Neural cell (in vitro differentiated cells): ENCODE data around the gene POU2F2. TPM values are rescaled to one million over a fixed set of nuclear protein-coding genes. Genes with fewer than 3 reads are reported as not detected.

ENCODE experiments used
- H2AFZ ChIP-seq: fragments of 200-600, 300-800 bp; sonication (generic), shearing (Covaris generic); 2 replicates; pipeline ENCODE4 v1.6.0; 2014; ENCODE audit warnings: low read depth, mild to moderate bottlenecking, antibody characterized with exemption, low read length, moderate library complexity
- H3F3A ChIP-seq: fragments of 200-600 bp; shearing (Covaris generic); 2 replicates; pipeline ENCODE4 v1.6.1; 2016; ENCODE audit warnings: mild to moderate bottlenecking, moderate library complexity, mixed read lengths, antibody characterized with exemption, low read length; ENCODE audit not compliant: insufficient read depth, poor library complexity, severe bottlenecking
- H3K27ac ChIP-seq: fragments of 200-600, 300-800 bp; sonication (generic), shearing (Covaris generic); 2 replicates; pipeline ENCODE4 v1.5.1; 2014; ENCODE audit warnings: mild to moderate bottlenecking, low read length, moderate library complexity
- H3K27me3 ChIP-seq: fragments of 300-800, 200-600 bp; sonication (generic), shearing (Covaris generic); 2 replicates; pipeline ENCODE4 v1.6.0; 2014; ENCODE audit warnings: mild to moderate bottlenecking, low read depth, low read length, moderate library complexity; ENCODE audit not compliant: insufficient read depth
- H3K36me3 ChIP-seq: fragments of 300-800, 200-600 bp; sonication (generic), shearing (Covaris generic); 2 replicates; pipeline ENCODE4 v1.5.1; 2014; ENCODE audit warnings: mild to moderate bottlenecking, antibody characterized with exemption, low read length, moderate library complexity; ENCODE audit not compliant: insufficient read depth
- H3K4me2 ChIP-seq: fragments of 300-800, 200-600 bp; sonication (generic), shearing (Covaris generic); 2 replicates; pipeline ENCODE4 v1.6.0; 2014; ENCODE audit warnings: mild to moderate bottlenecking, low read length
- H3K4me3 ChIP-seq: fragments of 300-800, 200-600 bp; sonication (generic), shearing (Covaris generic); 2 replicates; pipeline ENCODE4 v1.5.1; 2014; ENCODE audit warnings: mild to moderate bottlenecking, low read length, moderate library complexity
- H3K79me2 ChIP-seq: fragments of 200-600 bp; shearing (Covaris generic); replicated peaks from 2 replicates; pipeline ENCODE4 v1.6.0; 2014; ENCODE audit warnings: mild to moderate bottlenecking, low read length, moderate library complexity; ENCODE audit not compliant: insufficient read depth
- H3K9ac ChIP-seq: fragments of 300-800, 200-600 bp; sonication (generic), shearing (Covaris generic); 2 replicates; pipeline ENCODE4 v1.6.1; 2016; ENCODE audit warnings: mild to moderate bottlenecking, low read length, mixed read lengths
- H3K9me2 ChIP-seq: fragments of 200-600 bp; shearing (Covaris generic); 2 replicates; pipeline ENCODE4 v1.6.1; 2016; ENCODE audit warnings: mild to moderate bottlenecking, low read length, mixed read lengths; ENCODE audit not compliant: insufficient read depth
- H3K9me3 ChIP-seq: fragments of 200-600, 300-800 bp; sonication (generic), shearing (Covaris generic); 2 replicates; pipeline ENCODE4 v1.6.1; 2016; ENCODE audit warnings: mild to moderate bottlenecking, mixed run types, low read length, moderate library complexity, mixed read lengths
- H4K20me1 ChIP-seq: fragments of 200-600 bp; shearing (Covaris generic); 2 replicates; pipeline ENCODE4 v1.6.1; 2016; ENCODE audit warnings: mild to moderate bottlenecking, mixed run types; ENCODE audit not compliant: insufficient read depth
- EP300 ChIP-seq: fragments of 450-650 bp; conservative IDR thresholded peaks from 2 replicates; pipeline ENCODE4 v1.6.1; 2014; ENCODE audit warnings: antibody characterized with exemption, mild to moderate bottlenecking, moderate library complexity; ENCODE audit not compliant: poor library complexity, severe bottlenecking
- EZH2 ChIP-seq: fragments of 200-600, 300-800 bp; shearing (Covaris generic), sonication (generic); IDR thresholded peaks from 2 replicates; pipeline ENCODE4 v1.6.1; 2014; ENCODE audit warnings: antibody characterized with exemption, low read length, borderline replicate concordance, mild to moderate bottlenecking; ENCODE audit not compliant: insufficient read depth, poor library complexity, severe bottlenecking
- MXI1 ChIP-seq: fragments of 450-650 bp; conservative IDR thresholded peaks from 2 replicates; pipeline ENCODE4 v1.6.1; 2014; ENCODE audit warnings: antibody characterized with exemption, mild to moderate bottlenecking; ENCODE audit not compliant: poor library complexity, severe bottlenecking
- POLR2AphosphoS5 ChIP-seq: IDR thresholded peaks from 2 replicates; pipeline ENCODE4 v1.6.1; 2012
- RAD21 ChIP-seq: fragments of 450-650 bp; conservative IDR thresholded peaks from 2 replicates; pipeline ENCODE4 v1.6.1; 2014; ENCODE audit warnings: antibody characterized with exemption, mild to moderate bottlenecking, moderate library complexity
- SMC3 ChIP-seq: fragments of 450-650 bp; conservative IDR thresholded peaks from 2 replicates; pipeline ENCODE4 v1.6.1; 2014; ENCODE audit warnings: antibody characterized with exemption, mild to moderate bottlenecking, moderate library complexity; ENCODE audit not compliant: poor library complexity
- TAF1 ChIP-seq: IDR thresholded peaks from 2 replicates; pipeline ENCODE4 v1.6.1; 2012; ENCODE audit warnings: low read depth
- polyA plus RNA-seq: library from polyadenylated mRNA; depleted of rRNA; stranded (reverse); fragments of >200 nt; gene quantifications from 2 replicates; pipeline ENCODE4 v1.2.3, GENCODE V29; 2014
- TF ChIP-seq, protein P1 (sequence below): IDR thresholded peaks from 2 replicates; pipeline ENCODE4 v1.6.1; 2012; ENCODE audit warnings: borderline replicate concordance
- TF ChIP-seq, protein P2 (sequence below): fragments of 450-650 bp; IDR thresholded peaks from 2 replicates; pipeline ENCODE4 v1.5.1; 2014; ENCODE audit warnings: antibody characterized with exemption, mild to moderate bottlenecking, moderate library complexity; ENCODE audit not compliant: poor library complexity, severe bottlenecking

Gene POU2F2
- polyA plus RNA-seq, 1 donor from 2014 or later, result 7.7 TPM

DNA sequence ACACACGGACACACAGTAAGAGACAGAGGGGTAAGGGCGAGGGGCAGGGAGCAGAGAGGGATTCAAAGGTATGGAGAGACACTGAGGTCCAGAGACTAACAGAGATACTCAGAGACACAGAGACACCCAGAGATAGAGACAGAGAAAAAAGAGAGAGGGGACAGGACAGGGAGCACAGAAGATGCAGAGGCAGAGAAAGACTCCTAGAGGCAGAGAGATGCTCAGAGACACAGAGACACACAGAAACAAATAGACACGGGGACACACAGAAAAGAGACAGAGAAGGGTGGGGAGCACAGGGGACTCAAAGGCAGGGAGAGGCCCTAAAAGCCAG, 45.4 kb upstream of the POU2F2 start:
- Histone ChIP-seq H3K4me3 (peak overlapping the region; percentile 87), H3K9me2 (no peaks in the 10 kb centered on the region), H2AFZ (peak overlapping the region; percentile 22), H3F3A (peaks cover 7% of the 10 kb centered on the region), H3K4me2 (peak overlapping the region; percentile 57), H3K36me3 (no peaks in the 10 kb centered on the region), H3K79me2 (peaks cover 37% of the 10 kb centered on the region), H4K20me1 (no peaks in the 10 kb centered on the region), H3K9ac (peak overlapping the region; percentile 87), H3K27me3 (no peaks in the 10 kb centered on the region), H3K9me3 (no peaks in the 10 kb centered on the region), H3K27ac (peak overlapping the region; percentile 100)
- no peak for TF ChIP-seq TAF1
- no peak for TF ChIP-seq EP300
- TF ChIP-seq EZH2, result no peak
- TF ChIP-seq RAD21, result no peak
- TF ChIP-seq MXI1, result no peak
- TF ChIP-seq, protein P1, sequence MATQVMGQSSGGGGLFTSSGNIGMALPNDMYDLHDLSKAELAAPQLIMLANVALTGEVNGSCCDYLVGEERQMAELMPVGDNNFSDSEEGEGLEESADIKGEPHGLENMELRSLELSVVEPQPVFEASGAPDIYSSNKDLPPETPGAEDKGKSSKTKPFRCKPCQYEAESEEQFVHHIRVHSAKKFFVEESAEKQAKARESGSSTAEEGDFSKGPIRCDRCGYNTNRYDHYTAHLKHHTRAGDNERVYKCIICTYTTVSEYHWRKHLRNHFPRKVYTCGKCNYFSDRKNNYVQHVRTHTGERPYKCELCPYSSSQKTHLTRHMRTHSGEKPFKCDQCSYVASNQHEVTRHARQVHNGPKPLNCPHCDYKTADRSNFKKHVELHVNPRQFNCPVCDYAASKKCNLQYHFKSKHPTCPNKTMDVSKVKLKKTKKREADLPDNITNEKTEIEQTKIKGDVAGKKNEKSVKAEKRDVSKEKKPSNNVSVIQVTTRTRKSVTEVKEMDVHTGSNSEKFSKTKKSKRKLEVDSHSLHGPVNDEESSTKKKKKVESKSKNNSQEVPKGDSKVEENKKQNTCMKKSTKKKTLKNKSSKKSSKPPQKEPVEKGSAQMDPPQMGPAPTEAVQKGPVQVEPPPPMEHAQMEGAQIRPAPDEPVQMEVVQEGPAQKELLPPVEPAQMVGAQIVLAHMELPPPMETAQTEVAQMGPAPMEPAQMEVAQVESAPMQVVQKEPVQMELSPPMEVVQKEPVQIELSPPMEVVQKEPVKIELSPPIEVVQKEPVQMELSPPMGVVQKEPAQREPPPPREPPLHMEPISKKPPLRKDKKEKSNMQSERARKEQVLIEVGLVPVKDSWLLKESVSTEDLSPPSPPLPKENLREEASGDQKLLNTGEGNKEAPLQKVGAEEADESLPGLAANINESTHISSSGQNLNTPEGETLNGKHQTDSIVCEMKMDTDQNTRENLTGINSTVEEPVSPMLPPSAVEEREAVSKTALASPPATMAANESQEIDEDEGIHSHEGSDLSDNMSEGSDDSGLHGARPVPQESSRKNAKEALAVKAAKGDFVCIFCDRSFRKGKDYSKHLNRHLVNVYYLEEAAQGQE, result no peak
- TF ChIP-seq SMC3, result no peak
- TF ChIP-seq, protein P2, sequence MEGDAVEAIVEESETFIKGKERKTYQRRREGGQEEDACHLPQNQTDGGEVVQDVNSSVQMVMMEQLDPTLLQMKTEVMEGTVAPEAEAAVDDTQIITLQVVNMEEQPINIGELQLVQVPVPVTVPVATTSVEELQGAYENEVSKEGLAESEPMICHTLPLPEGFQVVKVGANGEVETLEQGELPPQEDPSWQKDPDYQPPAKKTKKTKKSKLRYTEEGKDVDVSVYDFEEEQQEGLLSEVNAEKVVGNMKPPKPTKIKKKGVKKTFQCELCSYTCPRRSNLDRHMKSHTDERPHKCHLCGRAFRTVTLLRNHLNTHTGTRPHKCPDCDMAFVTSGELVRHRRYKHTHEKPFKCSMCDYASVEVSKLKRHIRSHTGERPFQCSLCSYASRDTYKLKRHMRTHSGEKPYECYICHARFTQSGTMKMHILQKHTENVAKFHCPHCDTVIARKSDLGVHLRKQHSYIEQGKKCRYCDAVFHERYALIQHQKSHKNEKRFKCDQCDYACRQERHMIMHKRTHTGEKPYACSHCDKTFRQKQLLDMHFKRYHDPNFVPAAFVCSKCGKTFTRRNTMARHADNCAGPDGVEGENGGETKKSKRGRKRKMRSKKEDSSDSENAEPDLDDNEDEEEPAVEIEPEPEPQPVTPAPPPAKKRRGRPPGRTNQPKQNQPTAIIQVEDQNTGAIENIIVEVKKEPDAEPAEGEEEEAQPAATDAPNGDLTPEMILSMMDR, result no peak
- TF ChIP-seq POLR2AphosphoS5, result no peak

DNA sequence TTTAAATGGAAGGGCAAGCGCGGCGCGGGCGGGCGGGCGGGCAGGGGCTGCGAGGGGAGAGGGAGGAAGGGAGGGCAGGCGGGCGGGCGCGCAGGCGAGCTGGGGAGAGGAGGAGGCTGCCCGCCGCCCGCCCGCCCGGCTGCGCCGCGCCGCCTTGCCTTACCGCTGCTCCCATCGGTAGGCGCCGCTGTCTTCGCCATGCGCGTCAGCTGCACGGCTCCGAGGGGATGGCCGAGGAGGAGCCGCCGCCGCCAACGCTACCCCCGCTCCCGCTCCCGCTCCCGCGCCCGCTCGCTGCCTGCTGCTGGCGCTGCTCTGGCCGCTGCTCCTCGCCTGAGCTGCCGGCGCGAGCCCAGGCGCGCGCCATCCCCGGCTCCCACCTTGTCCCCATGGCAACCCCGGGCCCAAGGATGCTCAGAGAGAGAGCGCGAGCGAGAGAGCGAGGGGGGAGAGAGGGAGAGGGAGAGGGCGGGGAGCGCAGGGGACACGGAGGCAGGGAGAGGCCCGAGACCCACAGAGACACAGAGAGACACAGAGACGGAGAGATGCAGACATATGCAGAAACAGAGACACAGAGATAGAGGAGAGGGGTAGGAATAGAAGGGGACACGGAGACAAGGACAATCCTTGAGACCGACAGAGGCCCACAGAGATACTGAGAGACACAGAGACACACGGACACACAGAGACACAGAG, 44.9 kb upstream of the POU2F2 start:
- Histone ChIP-seq H2AFZ (peak overlapping the region; percentile 22), H4K20me1 (no peaks in the 10 kb centered on the region), H3K4me2 (peak overlapping the region; percentile 57), H3K9me3 (no peaks in the 10 kb centered on the region), H3K4me3 (peak overlapping the region; percentile 87), H3K36me3 (no peaks in the 10 kb centered on the region), H3K27me3 (no peaks in the 10 kb centered on the region), H3F3A (peaks cover 7% of the 10 kb centered on the region), H3K79me2 (peaks cover 40% of the 10 kb centered on the region), H3K9ac (peak overlapping the region; percentile 100), H3K9me2 (no peaks in the 10 kb centered on the region), H3K27ac (peak overlapping the region; percentile 100)
- TF ChIP-seq, protein P1, result peak; percentile 62
- TF ChIP-seq RAD21 (peak; percentile 57), TAF1 (peak; percentile 57), MXI1 (peak; percentile 91), EP300 (peak; percentile 91), SMC3 (peak; percentile 60), EZH2 (no peak), POLR2AphosphoS5 (peak; percentile 88)
- TF ChIP-seq, protein P2, result peak; percentile 81
